K562 (cell line): Measurements from ENCODE around the gene SRRT. TPM values are rescaled to one million over a fixed set of nuclear protein-coding genes. Genes with fewer than 3 reads are reported as not detected.

Source experiments
- CREB3L1 ChIP-seq: fragments of 450-650 bp; IDR thresholded peaks from 2 replicates; pipeline ENCODE4 v1.6.1; 2014; ENCODE audit warnings: low read depth, mild to moderate bottlenecking, moderate library complexity, borderline replicate concordance
- HMGN3 ChIP-seq: IDR thresholded peaks from 2 replicates; pipeline ENCODE4 v1.6.1; 2011; ENCODE audit warnings: borderline replicate concordance, low read depth, mild to moderate bottlenecking, mixed read lengths, low read length; ENCODE audit not compliant: insufficient read length; ENCODE audit errors: extremely low read depth
- NFIX ChIP-seq: fragments of 250-450 bp; sonication (Bioruptor Pico); IDR thresholded peaks from 2 replicates; pipeline ENCODE4 v1.4.0; 2020; ENCODE audit warnings: low read depth, mild to moderate bottlenecking, moderate library complexity
- RBM22 ChIP-seq: fragments of 200-400 bp; formaldehyde crosslinking; IDR thresholded peaks from 2 replicates; pipeline ENCODE4 v1.6.1; 2018; ENCODE audit warnings: low read length, low read depth; ENCODE audit not compliant: poor library complexity, severe bottlenecking
- RFX1 ChIP-seq: fragments of 450-650 bp; IDR thresholded peaks from 2 replicates; pipeline ENCODE4 v1.6.1; 2016; ENCODE audit warnings: mild to moderate bottlenecking, moderate library complexity
- RNF2 ChIP-seq: sonication (generic); IDR thresholded peaks from 2 replicates; pipeline ENCODE4 v1.6.1; 2016
- SIX5 ChIP-seq, 2 experiments: IDR thresholded peaks; 2 replicates each; pipeline ENCODE4 v1.6.1; 2011; ENCODE audit warnings: low read length in 2 of 2, borderline replicate concordance in 1 of 2, low read depth in 1 of 2, mild to moderate bottlenecking in 1 of 2, moderate library complexity in 1 of 2; ENCODE audit not compliant: insufficient read depth in 1 of 2
- SMAD3 ChIP-seq: fragments of 450-650 bp; formaldehyde crosslinking; conservative IDR thresholded peaks from 2 replicates; pipeline ENCODE4 v1.4.0; 2020; ENCODE audit warnings: mild to moderate bottlenecking
- TGIF2 ChIP-seq: sonication (generic); formaldehyde crosslinking; IDR thresholded peaks from 2 replicates; pipeline ENCODE4 v1.8.1; 2022; ENCODE audit warnings: mild to moderate bottlenecking, missing genetic modification reagents, moderate library complexity
- TOE1 ChIP-seq, 2 experiments: fragments of 450-650 bp in 1 of 2; sonication (generic) in 1 of 2; formaldehyde crosslinking in 1 of 2; IDR thresholded peaks; 2 replicates each; pipeline versions ENCODE4 v1.7.1 to v1.8.0; 2016 to 2022; ENCODE audit warnings: borderline replicate concordance in 2 of 2, mild to moderate bottlenecking in 2 of 2, antibody characterized with exemption in 1 of 2, inconsistent platforms in 1 of 2, low read depth in 1 of 2, missing genetic modification reagents in 1 of 2, moderate library complexity in 1 of 2
- ZBTB7A ChIP-seq: IDR thresholded peaks from 2 replicates; pipeline ENCODE4 v1.6.1; 2011; ENCODE audit warnings: low read depth, mild to moderate bottlenecking, low read length, moderate library complexity, borderline replicate concordance; ENCODE audit not compliant: control insufficient read depth
- ZNF699 ChIP-seq: fragments of 250-450 bp; sonication (Bioruptor Pico); IDR thresholded peaks from 2 replicates; pipeline ENCODE4 v1.8.0; 2021; ENCODE audit warnings: mild to moderate bottlenecking, moderate library complexity; ENCODE audit not compliant: insufficient replicate concordance
- polyA plus RNA-seq, 8 experiments: library from polyadenylated mRNA; depleted of rRNA in 4 of 8; stranded (reverse) in 5 of 8; unstranded in 3 of 8; fragments of >200 nt; fragmentation: Nextera tagmentation in 2 of 8; fragmentation: Illumina TruSeq in 1 of 8; extraction: Ambion mirVana in 2 of 8; extraction: Trizol in 1 of 8; gene quantifications; 2 replicates each; pipeline versions ENCODE4 v1.2.1 to v1.2.3, GENCODE V29; 2011 to 2014; ENCODE audit warnings: inconsistent platforms in 1 of 8, missing spikeins in 1 of 8
- total RNA-seq, 7 experiments: library from RNA; depleted of rRNA in 6 of 7; stranded (reverse); fragments of >200 nt in 6 of 7; fragmentation: Illumina TruSeq in 2 of 7; extraction: Trizol in 2 of 7; gene quantifications; 2 replicates each; pipeline versions ENCODE4 v1.2.1 to v1.2.3, GENCODE V29; 2011 to 2021; ENCODE audit warnings: low replicate concordance in 1 of 7
- TF ChIP-seq, protein P1 (sequence below), 2 experiments: fragments of 450-650 bp; IDR thresholded peaks; 2 replicates each; pipeline ENCODE4 v1.6.1; 2016; ENCODE audit warnings: mild to moderate bottlenecking in 2 of 2, borderline replicate concordance in 1 of 2, low read depth in 1 of 2, moderate library complexity in 1 of 2
- TF ChIP-seq, protein P2 (sequence below): IDR thresholded peaks from 2 replicates; pipeline ENCODE4 v1.6.1; 2014; ENCODE audit warnings: antibody characterized with exemption

SRRT gene
- total and polyA plus RNA-seq, 9 of the 15 experiments (the other 6 are each of a cell fraction or from before 2014, with no cell fraction given) = 10.3 to 263 (median 84.4) TPM

- TF ChIP-seq, protein P1, sequence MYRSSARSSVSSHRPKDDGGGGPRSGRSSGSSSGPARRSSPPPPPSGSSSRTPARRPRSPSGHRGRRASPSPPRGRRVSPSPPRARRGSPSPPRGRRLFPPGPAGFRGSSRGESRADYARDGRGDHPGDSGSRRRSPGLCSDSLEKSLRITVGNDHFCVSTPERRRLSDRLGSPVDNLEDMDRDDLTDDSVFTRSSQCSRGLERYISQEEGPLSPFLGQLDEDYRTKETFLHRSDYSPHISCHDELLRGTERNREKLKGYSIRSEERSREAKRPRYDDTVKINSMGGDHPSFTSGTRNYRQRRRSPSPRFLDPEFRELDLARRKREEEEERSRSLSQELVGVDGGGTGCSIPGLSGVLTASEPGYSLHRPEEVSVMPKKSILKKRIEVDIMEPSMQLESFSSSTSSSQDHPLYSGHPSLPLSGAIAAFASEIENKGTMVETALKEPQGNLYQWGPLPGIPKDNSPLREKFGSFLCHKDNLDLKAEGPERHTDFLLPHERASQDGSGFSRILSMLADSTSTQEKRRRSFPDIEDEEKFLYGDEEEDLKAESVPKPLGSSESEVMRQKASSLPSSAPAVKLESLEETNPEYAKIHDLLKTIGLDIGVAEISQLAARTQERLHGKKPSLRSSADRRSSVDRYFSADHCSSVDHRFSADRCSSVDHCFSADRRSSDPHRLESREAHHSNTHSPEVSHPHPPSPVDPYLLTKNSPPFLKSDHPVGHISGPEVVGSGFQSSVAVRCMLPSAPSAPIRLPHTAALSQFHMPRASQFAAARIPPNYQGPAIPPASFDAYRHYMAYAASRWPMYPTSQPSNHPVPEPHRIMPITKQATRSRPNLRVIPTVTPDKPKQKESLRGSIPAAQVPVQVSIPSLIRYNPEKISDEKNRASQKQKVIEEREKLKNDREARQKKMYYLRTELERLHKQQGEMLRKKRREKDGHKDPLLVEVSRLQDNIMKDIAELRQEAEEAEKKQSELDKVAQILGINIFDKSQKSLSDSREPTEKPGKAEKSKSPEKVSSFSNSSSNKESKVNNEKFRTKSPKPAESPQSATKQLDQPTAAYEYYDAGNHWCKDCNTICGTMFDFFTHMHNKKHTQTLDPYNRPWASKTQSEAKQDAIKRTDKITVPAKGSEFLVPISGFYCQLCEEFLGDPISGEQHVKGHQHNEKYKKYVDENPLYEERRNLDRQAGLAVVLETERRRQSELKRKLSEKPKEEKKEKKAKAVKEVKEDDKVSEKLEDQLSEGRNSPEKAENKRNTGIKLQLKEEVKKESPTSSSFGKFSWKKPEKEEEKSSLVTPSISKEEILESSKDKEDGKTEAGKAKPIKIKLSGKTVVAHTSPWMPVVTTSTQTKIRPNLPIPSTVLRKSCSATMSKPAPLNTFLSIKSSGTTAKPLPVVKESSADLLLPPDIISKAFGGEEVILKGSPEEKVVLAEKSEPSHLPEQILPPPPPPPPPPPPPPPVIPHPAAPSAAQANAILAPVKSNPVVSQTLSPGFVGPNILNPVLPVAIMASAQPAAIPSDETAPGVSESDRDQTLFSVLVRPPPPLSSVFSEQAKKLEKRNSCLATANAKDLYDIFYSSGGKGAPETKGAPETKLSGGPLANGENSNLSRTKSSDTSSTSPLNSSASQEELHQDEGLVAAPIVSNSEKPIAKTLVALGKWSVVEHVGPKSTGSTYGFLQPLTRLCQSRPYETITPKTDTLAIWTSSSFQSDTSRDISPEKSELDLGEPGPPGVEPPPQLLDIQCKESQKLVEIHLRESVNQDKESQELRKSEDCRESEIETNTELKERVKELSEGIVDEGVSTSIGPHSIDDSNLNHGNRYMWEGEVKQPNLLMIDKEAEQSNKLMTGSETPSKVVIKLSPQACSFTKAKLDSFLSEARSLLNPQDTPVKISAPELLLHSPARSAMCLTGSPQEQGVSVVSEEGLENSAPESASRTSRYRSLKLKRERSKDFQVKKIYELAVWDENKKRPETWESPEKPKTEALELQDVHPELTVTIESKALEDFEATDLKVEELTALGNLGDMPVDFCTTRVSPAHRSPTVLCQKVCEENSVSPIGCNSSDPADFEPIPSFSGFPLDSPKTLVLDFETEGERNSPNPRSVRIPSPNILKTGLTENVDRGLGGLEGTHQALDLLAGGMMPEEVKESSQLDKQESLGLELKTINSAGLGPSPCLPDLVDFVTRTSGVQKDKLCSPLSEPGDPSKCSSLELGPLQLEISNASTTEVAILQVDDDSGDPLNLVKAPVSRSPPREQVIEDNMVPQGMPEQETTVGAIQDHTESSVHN (IDR thresholded peaks at IDR 0.05; ENCODE audit: borderline replicate concordance in 1 of 2, low read depth in 1 of 2) = no peak
- TF ChIP-seq RFX1 (no peak), SIX5 (IDR thresholded peaks at IDR 0.05; ENCODE audit: borderline replicate concordance in 1 of 2, insufficient read depth in 1 of 2, low read depth in 1 of 2, low read length in 2 of 2) (no peak), RBM22 (no peak), ZBTB7A (peak; percentile 37), SMAD3 (CRISPR knock-in tag) (0 out of 2 replicates have a peak, but pooled peaks have one; percentile 21), TOE1 (IDR thresholded peaks at IDR 0.05; ENCODE audit: borderline replicate concordance) (0 out of 2 replicates have a peak, but pooled peaks have one; percentile 39), TOE1 (CRISPR knock-in tag; IDR thresholded peaks at IDR 0.05; ENCODE audit: borderline replicate concordance, low read depth) (no peak), RNF2 (peak; percentile 65), HMGN3 (no peak), TGIF2 (CRISPR knock-in tag) (0 out of 2 replicates have a peak, but pooled peaks have one; percentile 18), CREB3L1 (no peak), NFIX (CRISPR knock-in tag) (no peak), ZNF699 (CRISPR knock-in tag) (no peak)
- TF ChIP-seq, protein P2, sequence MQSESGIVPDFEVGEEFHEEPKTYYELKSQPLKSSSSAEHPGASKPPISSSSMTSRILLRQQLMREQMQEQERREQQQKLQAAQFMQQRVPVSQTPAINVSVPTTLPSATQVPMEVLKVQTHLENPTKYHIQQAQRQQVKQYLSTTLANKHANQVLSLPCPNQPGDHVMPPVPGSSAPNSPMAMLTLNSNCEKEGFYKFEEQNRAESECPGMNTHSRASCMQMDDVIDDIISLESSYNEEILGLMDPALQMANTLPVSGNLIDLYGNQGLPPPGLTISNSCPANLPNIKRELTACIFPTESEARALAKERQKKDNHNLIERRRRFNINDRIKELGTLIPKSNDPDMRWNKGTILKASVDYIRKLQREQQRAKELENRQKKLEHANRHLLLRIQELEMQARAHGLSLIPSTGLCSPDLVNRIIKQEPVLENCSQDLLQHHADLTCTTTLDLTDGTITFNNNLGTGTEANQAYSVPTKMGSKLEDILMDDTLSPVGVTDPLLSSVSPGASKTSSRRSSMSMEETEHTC = no peak
Observed at GRCh38 chr7:100852048-100852872, 22.6 kb upstream of the SRRT start, which contains the start of gene SLC12A9 (continued).
